ENCODE results near the gene TAS2R4. TPM values are rescaled to one million over a fixed set of nuclear protein-coding genes. Genes with fewer than 3 reads are reported as not detected.
A peak's percentile ranks its signal among the peaks of the same experiment; 100 is the strongest.

Gene TAS2R4, protein sequence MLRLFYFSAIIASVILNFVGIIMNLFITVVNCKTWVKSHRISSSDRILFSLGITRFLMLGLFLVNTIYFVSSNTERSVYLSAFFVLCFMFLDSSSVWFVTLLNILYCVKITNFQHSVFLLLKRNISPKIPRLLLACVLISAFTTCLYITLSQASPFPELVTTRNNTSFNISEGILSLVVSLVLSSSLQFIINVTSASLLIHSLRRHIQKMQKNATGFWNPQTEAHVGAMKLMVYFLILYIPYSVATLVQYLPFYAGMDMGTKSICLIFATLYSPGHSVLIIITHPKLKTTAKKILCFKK
- total RNA-seq = 0.28 to 1.3 TPM (median 0.35 TPM) in 3 replicates
- long read RNA-seq = 0 reads

DNA sequence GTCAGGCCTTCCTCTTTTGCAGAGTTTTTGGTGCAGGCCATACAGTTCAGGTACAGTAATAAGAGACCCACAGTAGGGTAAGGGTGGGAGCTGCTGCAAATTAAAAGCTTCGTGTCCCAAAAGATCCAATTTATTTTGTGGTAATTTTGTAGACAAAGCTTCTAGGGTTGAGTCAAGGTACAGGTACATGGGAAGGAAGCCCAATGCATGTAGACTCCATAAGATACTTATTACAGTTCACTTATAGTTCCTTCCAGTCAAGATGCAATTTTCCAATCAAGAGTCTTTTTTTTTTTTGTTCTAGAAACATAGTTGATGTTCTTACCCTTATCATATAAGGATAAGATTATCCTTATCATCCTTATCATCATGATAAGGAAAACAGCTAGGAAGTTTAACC, at the start of gene TAS2R4:
TSS of gene TAS2R4 (plus strand) at position 301 of the 400 bp plus-strand sequence. CDS start 1,815 bp downstream, outside the sequence.
- Mint-ChIP-seq H3K36me3 (ENCODE audit: low read depth) (peaks cover 28% of the 10 kb centered on the region), H3K27ac (ENCODE audit: unreplicated experiment) (no peak within 1 kb of the TSS), H3K27me3 (ENCODE audit: low read depth) (no peaks in the 10 kb centered on the region), H3K4me3 (ENCODE audit: unreplicated experiment) (no peak within 1 kb of the TSS), H3K9me3 (ENCODE audit: low read depth) (peaks cover 14% of the 10 kb centered on the region), H3K4me1 (ENCODE audit: low read depth) (no peaks in the 10 kb centered on the region)
- TF ChIP-seq, protein P1, sequence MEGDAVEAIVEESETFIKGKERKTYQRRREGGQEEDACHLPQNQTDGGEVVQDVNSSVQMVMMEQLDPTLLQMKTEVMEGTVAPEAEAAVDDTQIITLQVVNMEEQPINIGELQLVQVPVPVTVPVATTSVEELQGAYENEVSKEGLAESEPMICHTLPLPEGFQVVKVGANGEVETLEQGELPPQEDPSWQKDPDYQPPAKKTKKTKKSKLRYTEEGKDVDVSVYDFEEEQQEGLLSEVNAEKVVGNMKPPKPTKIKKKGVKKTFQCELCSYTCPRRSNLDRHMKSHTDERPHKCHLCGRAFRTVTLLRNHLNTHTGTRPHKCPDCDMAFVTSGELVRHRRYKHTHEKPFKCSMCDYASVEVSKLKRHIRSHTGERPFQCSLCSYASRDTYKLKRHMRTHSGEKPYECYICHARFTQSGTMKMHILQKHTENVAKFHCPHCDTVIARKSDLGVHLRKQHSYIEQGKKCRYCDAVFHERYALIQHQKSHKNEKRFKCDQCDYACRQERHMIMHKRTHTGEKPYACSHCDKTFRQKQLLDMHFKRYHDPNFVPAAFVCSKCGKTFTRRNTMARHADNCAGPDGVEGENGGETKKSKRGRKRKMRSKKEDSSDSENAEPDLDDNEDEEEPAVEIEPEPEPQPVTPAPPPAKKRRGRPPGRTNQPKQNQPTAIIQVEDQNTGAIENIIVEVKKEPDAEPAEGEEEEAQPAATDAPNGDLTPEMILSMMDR (IDR thresholded peaks at IDR 0.05) = no peak
- no peak for DNase-seq (ENCODE audit: low spot score)

DNA sequence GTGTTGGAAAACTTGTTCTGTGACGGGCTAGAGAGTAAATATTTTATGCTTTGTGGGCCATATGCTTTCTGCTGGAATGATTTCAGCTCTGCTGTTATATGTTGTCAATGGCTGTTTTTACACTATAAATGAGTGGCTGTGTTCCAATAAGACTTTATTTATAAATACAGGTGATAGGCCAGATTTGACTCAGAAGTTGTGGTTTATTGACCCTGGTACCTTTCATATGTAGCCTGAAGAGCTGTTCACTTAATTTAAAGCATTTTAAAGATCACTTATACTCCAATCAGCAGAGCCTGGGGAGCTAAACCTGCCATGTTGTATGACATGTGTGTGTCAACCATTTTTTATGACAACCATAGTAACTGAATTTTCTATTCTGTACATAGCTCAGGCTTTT, 47.5 kb upstream of the TAS2R4 start:
- H3K4me3 Mint-ChIP-seq (ENCODE audit: unreplicated experiment) = no peak overlapping the region
- H3K36me3 Mint-ChIP-seq (ENCODE audit: low read depth) = peaks cover 1% of the 10 kb centered on the region

DNA sequence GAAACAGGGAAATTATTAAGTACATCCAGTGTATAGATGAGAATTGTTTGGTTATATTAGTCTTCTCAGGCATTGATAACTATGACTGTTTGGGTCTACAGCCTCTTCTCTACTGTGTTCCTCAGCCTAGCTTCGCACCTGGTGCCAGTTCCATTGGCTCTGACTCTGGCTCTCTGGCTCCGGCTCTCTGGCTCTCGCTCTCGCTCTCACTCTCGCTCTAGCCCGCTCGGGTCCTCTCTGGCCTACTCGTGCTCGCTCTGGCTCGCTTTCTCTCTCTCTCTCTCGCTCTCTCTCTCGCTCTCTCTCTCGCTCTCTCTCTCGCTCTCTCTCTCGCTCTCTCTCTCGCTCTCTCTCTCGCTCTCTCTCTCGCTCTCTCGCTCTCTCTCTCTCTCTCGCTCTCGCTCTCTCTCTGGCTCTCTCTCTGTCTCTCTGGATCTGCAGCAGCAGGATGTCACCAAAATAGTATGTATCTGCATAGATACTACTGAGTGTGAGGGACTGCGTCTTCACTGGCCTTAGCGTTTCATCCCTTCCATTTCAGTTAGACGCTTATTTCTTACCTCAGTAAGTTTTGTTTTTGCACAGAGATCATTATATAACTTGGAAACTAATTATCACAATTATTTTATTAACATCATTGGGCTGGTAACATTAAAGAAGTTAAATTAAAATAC, 44.9 kb upstream of the TAS2R4 start:
- H3K27ac Mint-ChIP-seq (ENCODE audit: unreplicated experiment) = no peak overlapping the region
- H3K4me3 Mint-ChIP-seq (ENCODE audit: unreplicated experiment) = no peak overlapping the region
- no peaks in the 10 kb centered on the region for H3K4me1 Mint-ChIP-seq (ENCODE audit: low read depth)
- DNase-seq (ENCODE audit: low spot score) = no peak
- TF ChIP-seq, protein P1 (IDR thresholded peaks at IDR 0.05) = no peak
- peaks cover 2% of the 10 kb centered on the region for H3K27me3 Mint-ChIP-seq (ENCODE audit: low read depth)
- no peaks in the 10 kb centered on the region for H3K9me3 Mint-ChIP-seq (ENCODE audit: low read depth)
- peaks cover 1% of the 10 kb centered on the region for H3K36me3 Mint-ChIP-seq (ENCODE audit: low read depth)

More for the DNA sequence above, 47.5 kb upstream of the TAS2R4 start:
- Mint-ChIP-seq H3K27ac (ENCODE audit: unreplicated experiment) (no peak overlapping the region), H3K9me3 (ENCODE audit: low read depth) (no peaks in the 10 kb centered on the region), H3K4me1 (ENCODE audit: low read depth) (no peaks in the 10 kb centered on the region), H3K27me3 (ENCODE audit: low read depth) (peaks cover 2% of the 10 kb centered on the region)
- TF ChIP-seq, protein P1 (IDR thresholded peaks at IDR 0.05) = no peak
- DNase-seq (ENCODE audit: low spot score) = no peak

DNA sequence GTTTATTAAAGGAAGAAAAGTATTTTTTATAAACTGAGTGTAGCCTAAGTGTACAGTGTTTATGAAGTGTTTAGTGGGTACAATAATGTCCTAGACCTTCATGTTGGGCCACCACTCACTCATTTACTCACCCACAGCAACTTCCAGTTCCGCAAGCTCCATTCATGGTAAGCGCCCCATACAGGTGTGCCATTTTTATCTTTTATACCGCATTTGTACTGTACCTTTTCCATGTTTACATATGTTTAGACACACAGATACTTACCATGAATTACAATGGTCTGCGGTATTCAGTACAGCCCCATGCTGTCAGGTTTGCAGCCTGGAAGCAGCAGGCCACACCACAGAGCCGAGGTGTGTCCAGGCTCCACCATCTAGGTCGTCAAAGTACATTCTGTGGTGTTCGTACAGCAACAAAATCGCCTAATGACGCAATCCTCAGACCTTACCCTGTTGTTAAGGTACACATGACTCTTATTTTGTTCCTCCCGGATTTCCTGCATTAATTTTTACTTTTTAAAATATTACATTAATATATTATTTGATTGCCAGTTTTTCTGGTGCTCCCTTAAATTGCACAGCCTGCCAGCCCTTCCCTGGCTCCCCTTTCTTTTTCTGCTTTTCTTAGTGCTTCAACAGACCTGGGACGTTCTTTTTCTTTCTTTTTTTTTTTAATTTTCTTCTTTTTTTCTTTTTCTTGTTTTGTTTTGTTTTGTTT, 39.2 kb upstream of the TAS2R4 start:
- no peaks in the 10 kb centered on the region for H3K9me3 Mint-ChIP-seq (ENCODE audit: low read depth)
- no peaks in the 10 kb centered on the region for H3K27me3 Mint-ChIP-seq (ENCODE audit: low read depth)
- peaks cover 10% of the 10 kb centered on the region for H3K36me3 Mint-ChIP-seq (ENCODE audit: low read depth)
- peak overlapping the region; percentile 94 for H3K4me3 Mint-ChIP-seq (ENCODE audit: unreplicated experiment)
- DNase-seq (ENCODE audit: low spot score) = no peak
- peaks cover 30% of the 10 kb centered on the region for H3K4me1 Mint-ChIP-seq (ENCODE audit: low read depth)
- TF ChIP-seq, protein P1 (IDR thresholded peaks at IDR 0.05) = no peak
- peak overlapping the region; percentile 98 for H3K27ac Mint-ChIP-seq (ENCODE audit: unreplicated experiment)

Data from chondrocyte (in vitro differentiated cells).